Right cardiac atrium (tissue), 5 donors: ENCODE measurements around the gene TM4SF1. TPM values are rescaled to one million over a fixed set of nuclear protein-coding genes. Genes with fewer than 3 reads are reported as not detected.
"Not testable (repeated sequence)": the region's sequence is repeated elsewhere in the genome, so short reads cannot be mapped to it uniquely, and the experiment has no call there.

ENCODE experiments used
- ATAC-seq, 2 donors: fragments of 200-7000 bp; cut with Tn5 transposase; one replicate each; pipeline versions ENCODE4 v1.8.0 to v1.9.1; 2020; ENCODE audit warnings: moderate library complexity in 2 of 2, mild to moderate bottlenecking in 1 of 2
- DNase-seq, 3 donors: peaks; one replicate each; pipeline ENCODE4 v3.0.0-alpha.2; 2020
- H3K27ac ChIP-seq: one replicate; pipeline ENCODE4 v1.5.1; 2013; ENCODE audit warnings: mild to moderate bottlenecking, low read length, control low read depth, moderate library complexity
- H3K27me3 ChIP-seq: one replicate; pipeline ENCODE4 v1.6.1; 2013; ENCODE audit not compliant: control insufficient read depth, insufficient read depth
- H3K4me1 ChIP-seq: one replicate; pipeline ENCODE4 v1.6.1; 2013; ENCODE audit warnings: low read length; ENCODE audit not compliant: control insufficient read depth, insufficient read depth
- H3K4me3 ChIP-seq: one replicate; pipeline ENCODE4 v1.5.1; 2013; ENCODE audit warnings: low read length, control low read depth
- H3K9me3 ChIP-seq: one replicate; pipeline ENCODE4 v1.6.1; 2013; ENCODE audit warnings: low read length; ENCODE audit not compliant: control insufficient read depth
- WGBS: extraction: QIAGEN DNeasy Blood & Tissue Kit; methylation state at CpG from one replicate; pipeline ENCODE4 v1.1.7; 2013; 5-methylcytosine and 5-hydroxymethylcytosine counted together
- intact Hi-C, 4 donors: fragments of 100-400 bp; cut with DNase I; formaldehyde crosslinking; loops; one replicate each; pipeline versions ENCODE4 v1.11.0 to v1.14.0; 2022 to 2023
- polyA plus RNA-seq: library from polyadenylated mRNA; stranded (reverse); fragments of 200-250 nt; gene quantifications from one replicate; pipeline ENCODE4 v1.2.3, GENCODE V29; 2013
- total RNA-seq, 4 donors: library from RNA; stranded (reverse); fragmentation: NEBNext Ultra II Directional; extraction: Animal tissue kit (Norgen Biotek cat#: 25700); gene quantifications; one replicate each; pipeline ENCODE4 v1.2.1, GENCODE V29; 2021
- donor health status: healthy with polysubstance abuse.
- donor health status: DM: no; HTN: yes; CAD: no.
- donor health status: DM: no; HTN: no; CAD: no.
- donor health status: DM: no; HTN: yes; CAD: no; lungs with severe emphysema.
- donor health status: DM: yes; HTN: yes; CAD: no.

TM4SF1 gene
- total and polyA plus RNA-seq, 5 donors: 70.8 to 130 (median 92.5) TPM

- Histone ChIP-seq H3K4me3 (no peak overlapping the region), H3K4me1 (peaks cover 3% of the 10 kb centered on the region), H3K27me3 (no peaks in the 10 kb centered on the region), H3K9me3 (no peaks in the 10 kb centered on the region), H3K27ac (peak overlapping the region; percentile 53)
- intact Hi-C loops: loop anchor here in 1 of 4 donors (10.0 kb wide), 1 partner anchor 144 kb away; no protein-coding TSS in a partner anchor
- DNase-seq: no peak
- 20% methylated on average over 1 of the region's 1 CpG for WGBS
- peak; percentile 45 to 61 for ATAC-seq
These were observed 37.0 kb downstream of the TM4SF1 start for GRCh38 chr3:149340310-149340933.

GRCh38 chr3:149339931-149340309 lies 37.5 kb downstream of the TM4SF1 start:
- ATAC-seq (peak; percentile 97 to 99), DNase-seq (peak; percentile 90 to 94 (median 91))
- H3K4me3 ChIP-seq: no peak overlapping the region
- no peaks in the 10 kb centered on the region for H3K9me3 ChIP-seq
- WGBS: 18% methylated on average over 5 of the region's 5 CpGs
- H3K27me3 ChIP-seq: no peaks in the 10 kb centered on the region
- no peak overlapping the region for H3K27ac ChIP-seq
- intact Hi-C loops: loop anchor here in 1 of 4 donors (10.0 kb wide), 1 partner anchor 145 kb away; no protein-coding TSS in a partner anchor
- H3K4me1 ChIP-seq: peaks cover 3% of the 10 kb centered on the region

- DNase-seq, ATAC-seq, intact Hi-C loops, H3K27ac ChIP-seq, H3K4me3 ChIP-seq, H3K27me3 ChIP-seq, H3K9me3 ChIP-seq, H3K4me1 ChIP-seq: not testable (repeated sequence)
- WGBS: 74% methylated on average over 1 of the region's 1 CpG
These were observed 40.0 kb downstream of the TM4SF1 start for GRCh38 chr3:149337486-149337885.

GRCh38 chr3:149336925-149337324 lies 40.5 kb downstream of the TM4SF1 start:
- DNase-seq (no peak), ATAC-seq (peak in 1 of 2 donors; percentile 65)
- intact Hi-C loops: no loop called here
- no peaks in the 10 kb centered on the region for H3K27me3 ChIP-seq
- no peak overlapping the region for H3K27ac ChIP-seq
- no peaks in the 10 kb centered on the region for H3K9me3 ChIP-seq
- H3K4me1 ChIP-seq: peaks cover 3% of the 10 kb centered on the region
- H3K4me3 ChIP-seq: no peak overlapping the region

- Histone ChIP-seq H3K4me3 (peak within 1 kb of the TSS; percentile 57), H3K9me3 (no peaks in the 10 kb centered on the region), H3K27me3 (no peaks in the 10 kb centered on the region), H3K27ac (peak within 1 kb of the TSS; percentile 68), H3K4me1 (no peaks in the 10 kb centered on the region)
- 50% methylated on average over 11 of the region's 11 CpGs for WGBS
- ATAC-seq (peak in 1 of 2 donors; percentile 27), DNase-seq (no peak)
- intact Hi-C loops: no loop called here
These were observed 44.1 kb downstream of the TM4SF1 start, which contains the start of gene TM4SF18 for GRCh38 chr3:149333176-149333859. Gene TM4SF18 (minus strand): TSS chr3:149333636. CDS start chr3:149333382, 254 bp downstream.

GRCh38 chr3:149332771-149333170 lies 44.7 kb downstream of the TM4SF1 start:
- Histone ChIP-seq H3K4me1 (no peaks in the 10 kb centered on the region), H3K27me3 (no peaks in the 10 kb centered on the region), H3K9me3 (no peaks in the 10 kb centered on the region), H3K27ac (peak overlapping the region; percentile 68), H3K4me3 (peak overlapping the region; percentile 57)
- ATAC-seq (peak in 1 of 2 donors; percentile 46), DNase-seq (no peak)
- intact Hi-C loops: no loop called here

GRCh38 chr3:149332227-149332765 lies 45.2 kb downstream of the TM4SF1 start:
- Histone ChIP-seq H3K27me3 (no peaks in the 10 kb centered on the region), H3K4me1 (no peaks in the 10 kb centered on the region), H3K4me3 (peak overlapping the region; percentile 57), H3K9me3 (no peaks in the 10 kb centered on the region), H3K27ac (no peak overlapping the region)
- intact Hi-C loops: no loop called here
- DNase-seq (no peak), ATAC-seq (peak in 1 of 2 donors; percentile 17)
- 11% methylated on average over 1 of the region's 1 CpG for WGBS

GRCh38 chr3:149331396-149331795 lies 46.1 kb downstream of the TM4SF1 start:
- WGBS: 60% methylated on average over 2 of the region's 2 CpGs
- DNase-seq (no peak), ATAC-seq (no peak)
- intact Hi-C loops: no loop called here
- H3K27ac ChIP-seq: no peak overlapping the region
- H3K27me3 ChIP-seq: no peaks in the 10 kb centered on the region
- H3K4me3 ChIP-seq: peak overlapping the region; percentile 28
- H3K9me3 ChIP-seq: no peaks in the 10 kb centered on the region
- H3K4me1 ChIP-seq: no peaks in the 10 kb centered on the region

- 85% methylated on average over 2 of the region's 2 CpGs for WGBS
- Histone ChIP-seq H3K27me3 (no peaks in the 10 kb centered on the region), H3K9me3 (no peaks in the 10 kb centered on the region), H3K27ac (no peak overlapping the region), H3K4me1 (no peaks in the 10 kb centered on the region), H3K4me3 (no peak overlapping the region)
- no peak for DNase-seq
- intact Hi-C loops: no loop called here
- ATAC-seq: no peak
These were observed 46.7 kb downstream of the TM4SF1 start for GRCh38 chr3:149330609-149331331.

- intact Hi-C loops: no loop called here
- DNase-seq: no peak
- no peak overlapping the region for H3K27ac ChIP-seq
- no peaks in the 10 kb centered on the region for H3K27me3 ChIP-seq
- H3K9me3 ChIP-seq: no peaks in the 10 kb centered on the region
- 84% methylated on average over 2 of the region's 2 CpGs for WGBS
- no peak overlapping the region for H3K4me3 ChIP-seq
- ATAC-seq: no peak
- no peaks in the 10 kb centered on the region for H3K4me1 ChIP-seq
These were observed 50.3 kb downstream of the TM4SF1 start for GRCh38 chr3:149327156-149327555.

- no peaks in the 10 kb centered on the region for H3K4me1 ChIP-seq
- intact Hi-C loops: no loop called here
These were observed 51.9 kb downstream of the TM4SF1 start for GRCh38 chr3:149325581-149325980.

More at GRCh38 chr3:149325581-149325980, 51.9 kb downstream of the TM4SF1 start:
- no peak for DNase-seq
- Histone ChIP-seq H3K27ac (no peak overlapping the region), H3K4me3 (no peak overlapping the region), H3K9me3 (no peaks in the 10 kb centered on the region), H3K27me3 (no peaks in the 10 kb centered on the region)
- no peak for ATAC-seq
